A673 (cell line): ENCODE results near the gene NCBP2.

ENCODE experiments used
- EZH2 ChIP-seq: fragments of 200-600 bp; sonication (generic); IDR thresholded peaks from 2 replicates; pipeline ENCODE4 v1.6.1; 2017; ENCODE audit warnings: borderline replicate concordance, low read depth, mild to moderate bottlenecking, mixed read lengths, antibody characterized with exemption, low read length; ENCODE audit not compliant: poor library complexity, severe bottlenecking
- TF ChIP-seq, protein P1 (sequence below): fragments of 300-800, 200-600 bp; sonication (generic); conservative IDR thresholded peaks from 2 replicates; pipeline ENCODE4 v1.5.1; 2017; ENCODE audit warnings: low read depth, mild to moderate bottlenecking, antibody characterized with exemption, low read length, moderate library complexity, mixed read lengths

DNA sequence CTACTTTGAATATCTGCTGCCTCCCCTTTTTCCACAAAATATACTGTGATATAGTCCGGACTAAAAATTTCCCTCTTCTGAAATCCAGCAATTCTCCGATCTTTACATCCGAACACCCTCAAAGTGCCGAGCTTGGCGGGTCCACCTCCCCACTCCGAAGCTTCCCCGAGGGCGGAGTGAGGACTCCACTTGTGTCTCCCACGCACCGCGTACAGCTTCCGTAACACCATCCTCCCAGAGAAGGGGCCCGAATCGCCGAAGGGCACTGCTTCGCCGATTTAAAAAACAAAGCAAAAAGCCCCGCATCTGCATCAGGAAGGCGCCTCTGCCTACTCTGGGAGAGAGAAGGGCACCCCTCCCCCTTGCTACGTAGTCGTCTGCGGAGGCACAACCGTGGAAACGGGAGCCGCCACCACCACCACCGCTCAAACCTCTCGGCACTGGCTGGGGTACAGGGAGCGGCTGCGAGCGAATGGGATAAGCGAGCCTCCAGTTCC, 551 bp downstream of the NCBP2 start:
- TF ChIP-seq, protein P1, sequence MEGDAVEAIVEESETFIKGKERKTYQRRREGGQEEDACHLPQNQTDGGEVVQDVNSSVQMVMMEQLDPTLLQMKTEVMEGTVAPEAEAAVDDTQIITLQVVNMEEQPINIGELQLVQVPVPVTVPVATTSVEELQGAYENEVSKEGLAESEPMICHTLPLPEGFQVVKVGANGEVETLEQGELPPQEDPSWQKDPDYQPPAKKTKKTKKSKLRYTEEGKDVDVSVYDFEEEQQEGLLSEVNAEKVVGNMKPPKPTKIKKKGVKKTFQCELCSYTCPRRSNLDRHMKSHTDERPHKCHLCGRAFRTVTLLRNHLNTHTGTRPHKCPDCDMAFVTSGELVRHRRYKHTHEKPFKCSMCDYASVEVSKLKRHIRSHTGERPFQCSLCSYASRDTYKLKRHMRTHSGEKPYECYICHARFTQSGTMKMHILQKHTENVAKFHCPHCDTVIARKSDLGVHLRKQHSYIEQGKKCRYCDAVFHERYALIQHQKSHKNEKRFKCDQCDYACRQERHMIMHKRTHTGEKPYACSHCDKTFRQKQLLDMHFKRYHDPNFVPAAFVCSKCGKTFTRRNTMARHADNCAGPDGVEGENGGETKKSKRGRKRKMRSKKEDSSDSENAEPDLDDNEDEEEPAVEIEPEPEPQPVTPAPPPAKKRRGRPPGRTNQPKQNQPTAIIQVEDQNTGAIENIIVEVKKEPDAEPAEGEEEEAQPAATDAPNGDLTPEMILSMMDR: no peak
- no peak for TF ChIP-seq EZH2
